Amygdala (tissue), 56 donors: ENCODE results near the gene KCTD1.

Experiments used
- DNase-seq, 56 donors: peaks; one replicate each; lab custom pipeline; 2025; lab: John Stamatoyannopoulos, UW

The KCTD1 gene

DNA sequence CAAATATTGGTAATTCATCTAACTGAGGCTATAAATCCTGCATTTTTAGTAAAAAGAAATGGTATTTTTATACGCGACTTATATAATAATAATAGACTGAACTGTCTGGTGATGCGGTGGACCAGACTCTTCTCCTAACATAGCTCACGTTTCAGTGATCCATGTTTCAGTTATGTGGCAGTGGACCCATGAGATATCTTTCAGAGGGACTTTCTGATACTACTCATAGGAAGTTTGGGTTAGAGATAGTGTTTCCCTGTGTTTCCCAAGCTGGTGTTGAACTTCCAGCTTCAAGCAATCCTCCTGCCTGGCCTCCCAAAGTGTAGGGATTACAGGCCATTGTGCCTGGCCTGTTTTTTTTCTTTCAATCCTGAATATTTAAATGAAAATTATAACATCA lies 59.2 kb downstream of the KCTD1 start:
- no peak for DNase-seq

DNA sequence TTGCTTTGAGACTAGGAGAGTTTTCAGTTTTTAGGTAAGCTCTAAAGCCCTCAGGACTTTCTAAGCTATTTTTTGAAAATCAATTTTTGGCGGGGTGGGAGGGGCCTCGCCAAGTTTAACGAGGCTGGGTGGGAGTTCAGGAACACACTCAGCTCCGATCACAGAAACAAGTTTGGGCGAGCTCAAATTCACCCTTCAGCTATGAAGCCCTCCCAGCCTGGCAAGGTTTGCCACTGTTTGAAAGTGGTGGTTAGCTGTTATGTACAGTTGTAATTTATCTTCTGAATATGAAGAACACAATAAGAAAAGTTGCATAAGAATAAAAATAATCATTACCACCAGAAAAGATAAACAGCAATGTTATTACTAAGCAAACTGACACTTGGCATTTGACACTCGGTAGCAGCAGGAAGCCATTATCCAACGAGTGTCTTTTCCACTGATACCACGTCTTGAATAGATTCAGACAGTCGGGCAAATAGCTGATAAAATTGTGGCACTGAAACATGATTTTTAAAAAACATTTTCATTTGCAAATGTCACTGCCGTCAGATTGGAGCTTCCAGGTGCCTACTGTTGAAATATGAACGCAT lies 59.8 kb downstream of the KCTD1 start:
- DNase-seq: no peak

DNA sequence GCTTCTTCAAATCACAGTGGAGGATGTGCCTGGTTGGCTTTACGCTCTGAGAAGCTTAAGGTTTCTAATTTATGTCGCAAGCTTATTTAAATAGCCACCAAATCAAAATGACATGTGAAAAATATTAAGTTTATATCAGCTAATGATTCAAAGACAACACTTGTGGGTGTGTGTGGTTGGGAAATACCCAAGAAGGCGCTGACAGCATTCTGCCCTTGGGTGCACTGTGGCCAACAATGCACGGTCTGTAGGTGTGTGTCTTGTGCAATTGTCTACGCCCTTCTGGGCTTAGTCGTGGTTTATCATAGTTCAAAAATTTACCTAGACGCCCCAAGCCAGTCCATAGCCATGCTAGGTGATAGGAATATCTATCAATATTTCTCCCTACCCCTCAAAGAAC lies 60.9 kb downstream of the KCTD1 start:
- DNase-seq: no peak

DNA sequence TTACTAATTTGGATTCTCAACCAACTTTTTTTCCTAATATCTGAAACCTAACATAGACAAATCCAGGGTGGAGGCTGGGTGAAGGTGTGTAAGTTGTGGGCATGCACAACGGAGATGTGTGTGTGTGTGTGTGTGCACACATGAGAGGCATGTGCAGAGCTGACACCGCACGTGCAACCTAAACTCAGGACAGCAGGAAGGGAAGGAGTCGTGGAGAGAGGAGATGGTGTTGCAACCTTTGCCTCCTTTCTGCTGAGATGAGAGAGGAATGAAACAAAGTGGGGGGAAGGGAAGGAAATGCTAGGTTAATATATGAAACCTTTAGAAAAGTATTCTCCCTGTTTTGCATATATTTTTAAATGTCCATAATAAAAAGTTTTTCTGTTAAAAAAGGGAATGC lies 64.7 kb downstream of the KCTD1 start:
- no peak for DNase-seq

DNA sequence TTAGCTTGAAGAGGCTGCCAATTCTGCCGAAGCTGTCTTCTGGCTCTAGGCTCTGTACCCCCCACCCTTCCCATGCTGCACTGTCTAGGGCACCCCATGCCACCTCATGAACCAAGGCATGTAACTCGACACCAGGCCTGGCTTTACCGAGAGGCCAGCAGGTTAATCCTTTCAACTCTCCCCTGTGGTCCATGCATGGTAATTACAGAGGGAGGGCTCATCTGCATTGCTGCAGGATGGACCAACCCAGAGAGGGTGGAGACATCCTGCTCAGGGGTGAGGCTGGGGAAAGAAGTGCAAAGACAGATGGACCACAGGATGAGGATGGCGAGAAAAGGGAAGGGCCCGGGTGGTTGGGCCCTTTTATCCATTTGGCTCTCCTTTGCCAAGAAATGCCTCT lies 65.8 kb downstream of the KCTD1 start:
- DNase-seq: no peak

DNA sequence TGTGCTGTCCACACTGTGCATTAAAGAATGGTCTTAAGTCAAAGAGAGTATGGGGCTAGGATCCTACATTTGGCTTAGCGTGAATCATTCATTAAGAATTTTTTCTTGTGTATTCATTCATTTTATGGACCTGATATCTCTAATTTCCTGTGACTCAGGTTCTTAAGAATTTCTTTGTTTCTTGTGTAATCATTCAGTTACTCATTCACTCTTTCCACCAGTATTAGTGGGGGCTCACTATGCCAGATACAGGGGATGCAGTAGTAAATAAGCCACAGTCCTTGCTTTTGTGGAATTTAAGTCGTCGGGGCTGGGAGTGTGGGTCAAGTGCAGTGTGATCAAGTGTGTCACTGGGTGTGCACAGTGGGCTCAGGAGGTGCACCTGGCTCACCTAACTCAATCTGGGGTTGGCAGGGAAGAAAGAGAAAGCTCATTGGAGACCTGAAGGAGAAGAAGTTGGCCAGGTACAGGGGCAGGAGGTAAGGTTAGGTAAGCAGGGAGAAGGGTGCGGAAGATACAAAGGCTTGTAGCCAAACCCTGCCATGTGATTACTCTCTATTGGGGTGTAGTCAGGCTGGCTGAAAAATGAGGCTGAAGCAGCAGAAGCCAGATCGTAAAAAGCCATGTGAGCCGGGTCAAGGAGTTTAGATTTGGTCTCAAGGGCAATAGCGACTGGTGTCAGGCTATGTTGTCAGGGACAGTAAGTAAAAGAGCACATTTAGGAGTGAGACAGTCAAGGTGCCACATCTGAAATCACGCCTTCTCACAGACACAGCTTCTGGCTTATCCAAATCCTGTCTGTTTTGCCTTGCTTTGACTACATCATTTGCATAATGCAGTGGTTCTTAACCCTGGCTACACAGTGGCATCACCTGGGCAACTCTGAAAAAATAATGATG lies 67.2 kb downstream of the KCTD1 start:
- DNase-seq: no peak

DNA sequence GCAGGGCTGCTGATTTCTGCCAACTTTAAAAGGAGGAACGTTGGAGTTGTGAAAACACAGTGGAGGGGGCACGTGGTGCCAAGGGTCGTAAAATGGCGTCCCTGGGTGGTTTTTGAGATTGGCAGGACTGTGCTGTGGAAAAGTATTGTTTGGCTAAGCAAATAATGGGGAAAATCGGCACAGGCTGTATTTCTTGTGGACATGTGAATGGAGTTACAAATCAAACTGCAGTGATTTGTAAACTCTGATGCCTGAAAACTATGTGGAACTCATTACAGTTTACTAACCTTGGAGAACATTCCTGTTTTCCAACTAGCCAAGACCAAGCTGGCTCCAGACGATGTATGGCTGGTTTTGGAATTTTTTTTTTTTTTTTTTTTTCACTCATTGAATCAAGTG lies 68.7 kb downstream of the KCTD1 start:
- no peak for DNase-seq

DNA sequence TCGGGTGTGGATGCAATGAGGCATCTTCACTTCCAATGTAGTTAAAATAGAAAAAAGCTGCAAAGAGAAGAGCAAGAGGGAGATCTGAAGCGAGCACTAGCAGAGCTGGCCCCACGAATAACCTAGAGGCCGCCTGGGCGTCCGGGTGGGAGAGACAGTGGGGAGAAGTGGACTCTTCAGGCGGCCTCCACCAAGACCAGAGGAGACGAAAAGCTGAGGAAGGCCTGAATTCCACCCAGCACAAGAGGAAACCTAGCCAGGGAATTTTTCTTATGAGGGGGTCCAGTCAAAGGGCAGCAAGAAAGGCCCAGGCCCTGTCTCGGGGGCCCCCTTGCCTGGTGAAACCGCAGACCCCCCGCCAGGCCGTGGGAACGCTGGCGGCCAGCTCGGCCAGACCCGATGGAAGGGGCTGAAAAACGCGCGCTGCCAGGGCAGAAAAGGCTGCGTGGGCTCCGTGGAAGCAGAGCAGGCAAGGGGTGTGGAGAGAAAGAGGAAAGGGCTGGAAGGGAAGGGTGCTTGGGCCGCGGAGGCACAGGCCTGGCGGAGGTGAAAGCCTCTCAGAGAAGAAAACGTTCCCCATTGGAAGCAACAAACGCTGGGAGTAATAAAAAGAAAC lies 69.2 kb downstream of the KCTD1 start:
- DNase-seq: no peak

DNA sequence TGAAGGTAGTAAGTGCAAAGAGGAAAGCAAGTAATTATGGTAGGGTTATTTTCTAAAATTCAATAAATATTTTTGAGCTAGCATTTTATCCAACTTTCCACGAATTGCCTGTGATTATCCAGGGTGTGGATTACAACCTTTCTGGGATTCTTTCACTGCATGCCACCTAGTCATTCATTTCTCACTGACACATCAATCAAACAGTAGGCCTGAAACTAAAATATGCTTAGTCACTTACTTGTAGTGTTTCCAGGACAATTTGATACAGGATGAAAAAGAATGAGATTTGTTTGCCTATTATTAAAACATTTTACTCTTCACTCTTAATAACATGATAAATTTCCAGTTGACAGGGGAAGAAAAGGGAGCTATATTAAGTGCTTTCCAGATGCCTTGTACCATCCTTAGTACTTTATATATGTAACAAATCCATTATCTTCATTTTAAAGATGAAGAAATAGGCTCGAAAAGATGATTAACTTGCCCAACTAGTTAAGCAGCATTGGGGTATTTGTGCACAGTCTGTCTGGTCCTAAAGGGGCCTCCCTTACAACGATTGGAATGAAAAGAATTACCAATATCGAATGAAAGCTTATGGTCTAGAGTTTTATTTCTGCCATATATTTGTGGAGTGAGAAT lies 70.4 kb downstream of the KCTD1 start:
- DNase-seq: no peak

DNA sequence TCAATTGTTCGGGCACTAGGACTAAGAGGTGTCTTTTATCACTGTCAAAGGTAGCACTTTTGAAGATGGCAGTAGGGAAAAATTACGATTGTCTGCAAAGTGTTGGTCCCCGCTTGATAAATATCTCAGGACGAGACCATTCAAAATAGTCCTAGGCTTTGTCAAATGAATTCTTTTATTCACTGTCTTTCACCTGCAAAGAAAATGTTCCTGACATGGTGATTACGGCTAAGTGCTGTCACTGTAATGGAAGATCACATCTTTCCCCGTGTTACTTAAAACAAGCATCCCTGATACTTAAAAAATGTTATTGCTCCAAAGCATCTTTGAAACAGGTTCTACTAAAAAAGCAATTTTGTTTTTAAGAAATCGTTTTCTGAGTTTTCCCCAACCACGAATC lies 71.7 kb downstream of the KCTD1 start:
- no peak for DNase-seq

DNA sequence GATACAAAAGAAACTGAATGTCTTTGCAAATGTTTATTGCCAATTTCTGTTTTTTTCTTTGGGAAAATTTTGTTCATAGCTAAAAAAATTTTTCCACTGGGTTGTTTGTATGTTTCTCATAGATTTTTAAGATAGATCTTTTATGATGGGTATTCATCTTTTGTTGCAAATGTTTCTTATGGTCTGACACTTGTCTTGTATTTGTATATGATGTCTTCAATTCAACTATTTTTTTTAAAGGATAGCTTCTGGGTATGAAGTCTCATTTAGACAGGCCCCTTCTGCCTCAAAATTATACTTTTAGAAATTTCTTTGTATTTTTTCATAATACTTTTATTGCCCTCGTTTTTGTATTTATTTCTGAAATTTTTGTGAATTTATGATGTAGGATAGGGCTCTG lies 73.8 kb downstream of the KCTD1 start:
- no peak for DNase-seq

DNA sequence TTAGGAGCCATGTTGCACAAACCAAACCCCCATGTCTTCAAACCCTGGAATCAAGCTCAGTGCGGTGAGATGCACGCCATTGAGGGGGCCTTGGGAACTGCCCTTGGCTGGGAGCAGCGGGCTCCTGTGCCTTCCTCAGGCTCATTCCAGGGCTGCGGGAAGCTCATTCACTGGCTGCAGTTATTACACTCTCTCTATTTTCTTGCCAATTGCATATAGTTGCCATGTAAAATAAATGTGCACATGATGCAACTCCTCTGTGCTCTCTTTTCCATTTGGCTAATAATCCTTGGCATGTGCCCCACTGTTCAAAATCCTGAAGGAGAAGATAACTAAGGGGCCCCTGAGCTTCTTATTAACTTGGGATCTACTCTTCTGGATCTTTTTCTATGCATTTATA lies 74.7 kb downstream of the KCTD1 start:
- no peak for DNase-seq

DNA sequence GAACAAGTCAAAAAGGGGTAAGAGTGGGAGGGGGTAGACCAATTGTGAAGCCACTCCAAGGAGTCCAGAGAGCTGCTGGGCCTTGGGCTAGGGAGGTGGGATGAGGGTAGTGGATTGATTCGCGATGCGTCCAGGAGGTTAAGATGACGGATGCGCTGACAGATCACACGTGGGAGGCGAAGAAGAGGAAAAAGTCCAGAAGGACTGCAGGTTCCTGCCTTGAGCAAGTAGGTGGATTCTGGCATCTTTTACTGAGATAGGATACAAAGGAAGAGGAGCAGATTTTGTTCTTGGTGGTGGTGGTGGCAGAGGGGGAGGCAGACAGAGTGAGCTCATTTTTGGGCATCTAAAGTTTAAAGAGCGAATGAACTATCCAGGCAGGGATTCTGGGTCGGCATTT lies 76.5 kb downstream of the KCTD1 start:
- DNase-seq: peak in 1 of 56 donors; percentile 17

DNA sequence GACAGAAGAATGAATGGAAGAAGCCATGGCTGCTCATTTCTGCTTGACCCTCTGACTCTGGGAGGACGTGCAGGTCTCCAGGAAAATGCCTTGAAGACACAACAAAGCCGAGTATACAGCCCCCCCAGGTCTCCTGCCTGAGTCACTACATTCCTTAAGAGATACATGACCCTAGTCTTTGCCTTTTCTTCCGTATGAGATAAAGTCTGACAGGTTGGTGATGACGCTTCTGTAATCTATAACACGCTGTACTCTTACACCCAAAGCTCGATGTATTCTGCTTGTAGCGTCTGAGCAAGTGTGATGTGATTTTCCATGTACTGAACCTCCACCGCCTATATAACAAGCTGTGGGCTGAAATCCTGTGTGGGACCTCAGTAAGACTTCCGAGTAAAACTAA lies 77.3 kb downstream of the KCTD1 start:
- no peak for DNase-seq

DNA sequence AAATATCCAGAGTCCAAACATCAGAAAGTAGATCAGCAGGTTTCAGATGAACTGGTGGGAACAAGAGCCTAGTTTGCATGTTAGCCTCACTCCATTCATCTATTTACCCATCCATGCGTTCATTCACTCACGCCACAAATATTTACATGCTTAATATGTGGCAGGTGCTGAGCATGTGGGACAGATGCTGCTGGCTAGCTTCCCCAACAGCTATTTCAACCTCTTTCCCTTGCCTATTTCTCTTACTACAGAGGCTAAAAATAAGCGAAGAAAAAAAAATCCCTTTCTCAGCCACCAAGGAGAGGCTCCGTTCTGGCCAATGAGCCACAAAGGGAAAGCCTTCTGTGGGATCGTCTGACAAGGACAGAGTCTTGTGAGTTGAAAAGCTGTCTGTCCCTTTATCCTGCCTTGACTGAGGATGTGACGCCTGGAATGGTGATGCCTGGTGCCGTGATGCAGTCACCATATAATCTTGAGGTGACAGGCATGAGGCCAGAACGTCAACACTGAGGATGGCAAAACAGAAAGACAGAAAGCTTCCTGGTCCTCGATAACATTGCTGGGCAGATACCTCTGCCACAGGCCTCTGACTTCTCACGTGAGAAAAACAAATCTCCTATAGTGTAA lies 78.2 kb downstream of the KCTD1 start:
- no peak for DNase-seq

DNA sequence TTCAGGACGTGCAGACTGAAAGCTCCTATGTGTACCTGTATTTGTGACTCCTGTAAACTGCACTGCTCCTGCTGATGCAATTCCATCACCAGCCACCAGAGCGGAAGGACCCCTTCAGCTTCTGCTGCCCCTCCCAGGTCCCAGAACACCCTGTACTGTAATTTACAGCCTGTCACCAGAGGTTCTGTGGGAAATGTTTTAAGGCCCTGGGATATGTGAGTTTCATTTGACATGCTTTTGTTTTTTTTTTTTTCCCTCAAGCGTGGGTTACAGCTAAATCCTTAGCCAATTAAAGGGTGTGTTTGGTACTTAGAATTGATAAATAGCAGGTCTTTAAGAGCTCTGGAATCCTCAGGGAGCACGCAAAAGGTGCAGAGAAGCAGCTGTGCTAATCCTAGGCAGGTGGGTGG lies 79.4 kb downstream of the KCTD1 start:
- no peak for DNase-seq

DNA sequence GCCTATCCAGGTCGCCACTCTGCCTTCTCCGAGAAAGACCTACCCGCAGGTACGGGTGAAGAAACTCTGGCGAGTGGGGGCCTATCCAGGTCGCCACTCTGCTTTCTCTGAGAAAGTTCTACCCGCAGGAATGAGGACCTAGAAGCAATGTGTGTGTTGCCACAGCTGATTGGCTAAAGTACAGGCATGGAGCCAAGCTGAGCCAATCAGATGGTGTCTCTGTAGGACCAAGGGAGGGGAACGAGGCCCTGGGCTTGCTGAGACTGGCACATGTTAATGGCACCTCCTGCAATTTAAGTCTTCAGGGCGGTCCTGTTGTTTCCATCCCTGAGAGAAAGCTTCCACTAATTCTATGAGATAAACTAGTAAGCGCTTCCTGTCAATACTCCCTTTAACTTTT lies 82.3 kb downstream of the KCTD1 start:
- DNase-seq: no peak

DNA sequence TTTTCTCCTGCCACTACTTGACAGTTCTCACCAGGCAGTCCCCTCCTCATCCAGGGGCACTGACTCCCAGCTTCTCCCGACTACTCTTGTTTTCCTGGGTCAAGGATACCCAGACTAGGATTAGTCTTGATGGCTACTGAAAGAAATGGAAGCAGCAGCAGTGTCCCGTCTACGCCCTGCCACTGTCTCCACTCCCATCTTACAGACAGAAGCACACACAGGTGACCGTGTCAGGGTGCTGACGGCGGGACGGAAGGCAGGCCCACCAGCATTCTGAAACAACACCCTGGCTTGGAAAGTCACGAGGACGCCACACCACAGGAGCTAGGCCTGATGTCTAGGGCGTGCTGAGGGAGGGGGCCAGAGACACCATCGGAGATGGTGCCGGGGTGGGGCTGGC lies 82.9 kb downstream of the KCTD1 start:
- no peak for DNase-seq

DNA sequence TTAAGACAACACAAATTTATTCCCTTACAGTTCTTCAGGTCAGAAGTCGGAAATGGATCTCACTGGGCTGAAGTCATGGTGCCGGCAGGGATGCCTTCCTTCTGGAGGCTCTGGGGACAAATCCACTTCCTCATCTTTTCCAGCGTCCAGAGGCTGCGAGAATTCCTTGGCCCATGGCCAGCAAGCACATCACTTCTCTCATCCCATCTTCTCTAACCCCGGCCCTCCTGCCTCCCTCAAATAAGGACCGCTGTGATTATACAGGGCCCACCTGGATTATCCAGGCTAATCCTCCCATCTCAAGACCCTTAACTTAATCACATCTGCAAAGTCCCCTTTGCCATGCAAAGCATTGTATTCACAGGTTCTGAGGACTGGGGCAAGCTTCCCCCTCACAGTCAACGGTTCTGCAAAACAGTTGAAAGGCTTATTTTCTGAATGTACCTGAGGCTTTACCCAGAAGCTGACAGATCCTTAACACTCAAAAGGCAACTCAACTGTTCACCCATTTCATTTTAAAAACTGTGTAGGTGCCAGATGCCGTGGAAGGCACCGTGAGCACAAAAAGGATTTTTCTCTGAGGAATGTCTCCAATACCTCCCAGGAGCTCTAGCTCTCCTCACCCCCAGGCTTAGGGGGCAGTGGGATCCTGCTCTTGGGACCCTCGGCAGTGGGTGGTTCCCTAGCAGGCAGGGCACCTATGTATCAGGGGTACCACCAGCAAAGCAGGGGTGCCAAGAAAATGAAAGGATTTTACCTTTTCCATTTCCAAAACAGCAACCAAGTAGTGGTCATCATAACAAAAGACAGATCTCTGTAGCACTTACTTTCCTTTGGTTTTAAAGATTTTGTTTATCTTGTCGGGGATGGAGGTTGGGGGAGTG lies 84.0 kb downstream of the KCTD1 start:
- no peak for DNase-seq

DNA sequence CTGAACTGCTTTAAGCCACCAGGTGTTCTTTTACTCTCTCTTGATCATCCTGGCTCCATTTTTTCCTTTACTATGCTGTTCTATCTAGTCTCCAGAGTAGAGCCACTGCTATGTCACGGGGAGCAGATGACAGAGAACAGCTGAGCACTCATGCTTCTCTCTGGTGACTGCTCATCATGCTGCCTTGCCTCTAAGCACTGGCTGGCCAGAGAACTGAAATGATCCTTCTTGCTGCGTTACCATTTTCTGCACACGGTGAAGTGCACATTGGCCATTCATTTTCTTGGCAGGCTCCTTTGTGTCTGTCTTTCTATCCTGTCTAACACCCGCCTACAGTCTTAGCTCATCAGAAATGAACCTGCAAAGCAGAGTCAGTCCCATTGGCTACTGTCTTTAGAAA lies 86.0 kb downstream of the KCTD1 start:
- DNase-seq: no peak
